GM12864 (cell line): ENCODE data around the gene PDE8A.

Experiments
- DNase-seq: peaks from one replicate; pipeline ENCODE4 v3.0.0-alpha.2; 2011; ENCODE audit warnings: low read depth
- H3K4me3 ChIP-seq: 2 replicates; pipeline ENCODE4 v1.5.1; 2011; ENCODE audit warnings: mild to moderate bottlenecking, low read depth, low read length, control low read depth
- TF ChIP-seq, protein P1 (sequence below): IDR thresholded peaks from 2 replicates; pipeline ENCODE4 v1.5.1; 2011; ENCODE audit warnings: low read depth, mild to moderate bottlenecking, moderate library complexity, low read length, control low read depth, inconsistent platforms; ENCODE audit errors: missing control alignments

The PDE8A gene

DNA sequence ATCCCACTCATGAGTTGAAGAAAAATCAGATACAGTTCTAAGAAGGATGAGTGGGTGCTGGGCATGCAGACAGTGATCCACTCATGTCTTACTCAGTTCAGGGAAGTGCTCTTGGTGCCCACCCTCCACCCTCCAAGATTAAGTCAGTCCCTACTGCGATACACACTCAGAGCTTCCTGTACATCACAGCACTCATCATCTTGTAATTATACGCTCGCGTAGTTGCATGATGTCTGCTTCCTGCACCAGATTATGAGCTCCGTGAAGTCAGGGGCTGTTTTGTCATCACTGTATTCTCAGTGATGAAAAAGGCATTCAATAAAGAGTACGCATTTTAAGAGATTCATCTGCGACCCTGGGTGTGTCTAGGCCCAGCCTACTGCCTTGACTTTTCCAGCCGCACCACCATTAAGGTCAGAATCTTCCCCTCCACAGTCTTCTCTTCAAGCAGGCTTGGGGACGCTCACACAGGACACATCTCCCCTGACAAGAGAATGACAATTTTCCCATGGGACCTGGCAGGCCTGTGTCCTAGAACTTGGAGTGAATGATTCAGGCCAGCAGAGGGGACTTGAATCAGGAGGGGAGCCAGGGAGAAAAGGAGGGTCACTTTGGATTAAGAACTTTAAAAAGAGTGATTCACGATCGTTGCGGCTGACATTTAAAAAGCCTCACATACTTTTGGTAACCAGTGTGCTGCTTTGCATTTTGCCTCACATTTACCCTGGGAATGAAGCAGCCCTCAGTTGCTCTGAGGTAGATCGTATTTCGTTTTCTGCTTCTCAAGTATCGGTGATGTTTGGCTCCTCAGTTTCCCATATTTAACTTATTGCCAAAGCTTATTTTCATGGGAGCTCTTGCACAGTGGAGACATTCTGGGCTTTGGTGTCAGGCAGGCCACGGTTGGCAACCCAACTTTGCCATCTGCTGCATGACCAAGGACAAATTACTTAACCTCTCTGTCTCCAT, 7.9 kb upstream of the PDE8A start:
- H3K4me3 ChIP-seq: no peak overlapping the region
- no peak for DNase-seq
- TF ChIP-seq, protein P1, sequence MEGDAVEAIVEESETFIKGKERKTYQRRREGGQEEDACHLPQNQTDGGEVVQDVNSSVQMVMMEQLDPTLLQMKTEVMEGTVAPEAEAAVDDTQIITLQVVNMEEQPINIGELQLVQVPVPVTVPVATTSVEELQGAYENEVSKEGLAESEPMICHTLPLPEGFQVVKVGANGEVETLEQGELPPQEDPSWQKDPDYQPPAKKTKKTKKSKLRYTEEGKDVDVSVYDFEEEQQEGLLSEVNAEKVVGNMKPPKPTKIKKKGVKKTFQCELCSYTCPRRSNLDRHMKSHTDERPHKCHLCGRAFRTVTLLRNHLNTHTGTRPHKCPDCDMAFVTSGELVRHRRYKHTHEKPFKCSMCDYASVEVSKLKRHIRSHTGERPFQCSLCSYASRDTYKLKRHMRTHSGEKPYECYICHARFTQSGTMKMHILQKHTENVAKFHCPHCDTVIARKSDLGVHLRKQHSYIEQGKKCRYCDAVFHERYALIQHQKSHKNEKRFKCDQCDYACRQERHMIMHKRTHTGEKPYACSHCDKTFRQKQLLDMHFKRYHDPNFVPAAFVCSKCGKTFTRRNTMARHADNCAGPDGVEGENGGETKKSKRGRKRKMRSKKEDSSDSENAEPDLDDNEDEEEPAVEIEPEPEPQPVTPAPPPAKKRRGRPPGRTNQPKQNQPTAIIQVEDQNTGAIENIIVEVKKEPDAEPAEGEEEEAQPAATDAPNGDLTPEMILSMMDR: no peak

DNA sequence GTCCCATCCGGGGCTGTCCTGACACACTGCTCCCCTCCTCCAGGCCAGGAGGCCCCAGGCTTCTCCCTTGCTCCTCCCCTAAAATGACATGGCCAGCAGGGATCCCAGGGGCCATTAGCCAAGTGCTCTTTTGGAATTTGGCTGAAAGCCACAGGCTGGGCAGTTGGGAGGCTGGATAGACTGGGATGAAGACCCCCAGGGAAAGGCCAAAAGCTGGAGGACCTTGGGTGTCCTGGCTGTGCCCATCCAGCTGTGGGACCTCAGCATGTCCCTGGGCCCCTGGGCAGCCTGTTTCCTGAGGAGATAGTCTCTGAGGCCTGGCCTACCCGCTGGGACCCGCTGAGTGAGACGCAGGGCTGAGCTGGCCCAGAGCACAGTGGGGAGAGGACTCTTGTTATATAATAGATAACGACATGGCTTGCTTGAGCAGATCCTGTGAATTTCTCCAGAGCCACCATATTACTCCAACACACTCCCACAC, 5.7 kb upstream of the PDE8A start:
- H3K4me3 ChIP-seq: no peak overlapping the region
- no peak for DNase-seq
- TF ChIP-seq, protein P1: no peak

DNA sequence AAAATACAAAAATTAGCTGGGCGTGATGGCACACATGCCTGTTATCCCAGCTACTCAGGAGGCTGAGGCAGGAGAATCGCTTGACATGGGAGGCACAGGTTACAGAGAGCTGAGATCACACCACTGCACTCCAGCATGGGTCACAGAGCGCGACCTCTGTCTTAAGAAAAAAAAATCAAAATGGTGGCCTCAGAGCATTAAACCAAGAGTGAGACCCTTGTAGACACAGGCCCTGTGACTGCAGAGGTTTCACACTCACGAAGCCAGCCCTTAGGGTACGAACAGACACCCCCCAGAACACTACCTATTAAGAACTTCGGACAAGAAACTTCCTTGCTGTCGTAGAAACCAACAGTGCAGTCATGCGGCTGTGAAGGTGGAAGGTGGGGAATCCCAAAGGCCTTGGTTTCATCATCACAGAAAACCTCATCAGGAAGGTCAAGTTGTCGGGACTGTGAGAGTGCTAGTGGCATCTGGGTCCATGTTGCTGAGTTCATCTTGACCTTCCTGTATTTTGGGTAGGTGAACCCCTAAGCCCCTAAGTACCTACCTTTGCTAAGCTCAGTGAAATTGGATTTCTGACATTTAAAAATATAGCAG, 4.8 kb upstream of the PDE8A start:
- DNase-seq: no peak
- TF ChIP-seq, protein P1: no peak
- no peak overlapping the region for H3K4me3 ChIP-seq

DNA sequence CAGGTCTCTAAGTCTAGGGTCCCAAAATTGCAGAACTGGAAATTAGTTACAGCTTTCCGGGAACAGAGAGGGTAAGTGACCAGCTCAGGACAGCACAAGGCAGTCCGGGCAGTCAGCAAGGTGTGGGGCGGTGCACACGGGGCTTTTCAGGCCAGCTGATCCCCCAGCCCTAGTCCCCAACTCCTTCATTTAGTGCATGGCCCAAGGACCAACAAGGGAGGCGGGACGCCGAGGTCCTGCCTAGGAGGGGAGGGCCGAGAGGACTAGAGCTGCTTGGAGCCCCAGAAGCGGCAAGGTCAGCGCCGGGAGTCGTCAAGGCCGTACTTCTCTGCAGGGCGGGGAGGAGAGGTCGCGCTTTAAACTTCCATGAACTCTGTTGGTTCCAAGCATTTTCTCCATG, 2.0 kb upstream of the PDE8A start:
- no peak for DNase-seq
- TF ChIP-seq, protein P1: no peak
- no peak overlapping the region; the same call in 1 of the 2 replicates for H3K4me3 ChIP-seq

DNA sequence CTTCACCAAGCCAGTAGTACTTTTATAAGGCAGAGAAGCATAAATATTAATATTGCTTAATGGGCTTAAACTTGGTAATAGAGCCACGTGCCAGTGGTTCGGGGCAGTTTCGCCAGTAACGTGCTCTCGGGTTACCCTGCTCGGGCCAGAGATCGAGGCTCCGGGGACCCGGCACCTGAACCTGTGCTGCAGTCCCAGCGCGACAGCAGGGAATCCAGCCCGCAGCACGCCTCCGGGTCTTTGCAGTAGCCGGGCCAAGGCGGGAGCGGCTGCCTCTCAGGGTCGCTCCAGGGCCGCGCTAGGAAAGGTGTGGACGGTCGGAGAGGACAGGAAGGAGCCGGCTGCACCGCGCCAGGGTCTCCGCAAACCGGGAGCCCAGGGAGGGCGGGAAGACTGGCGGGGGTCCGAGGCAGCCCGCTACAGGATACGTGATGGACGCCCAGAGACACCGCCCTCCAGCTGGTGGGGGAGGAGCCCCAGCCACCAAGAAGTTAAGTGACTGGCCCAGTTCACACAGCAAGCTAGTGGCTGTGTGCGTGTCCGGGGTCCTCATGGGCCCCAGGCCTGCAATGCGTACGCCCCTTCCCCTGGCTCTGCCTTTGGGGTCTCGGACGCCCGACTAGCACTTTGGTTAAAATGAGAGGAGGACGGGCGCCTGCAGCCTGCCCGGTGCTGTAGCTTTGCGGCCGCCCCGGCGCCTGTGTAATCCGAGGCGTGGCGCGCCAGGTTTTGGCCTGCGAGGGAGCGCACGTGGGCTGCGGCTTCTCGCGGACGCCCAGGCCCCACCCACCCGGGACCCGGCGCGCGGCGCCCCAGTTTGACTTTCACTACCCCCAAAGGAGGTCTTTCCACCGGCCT, 1.2 kb upstream of the PDE8A start:
- peak; percentile 52 for DNase-seq
- TF ChIP-seq, protein P1: no peak

DNA sequence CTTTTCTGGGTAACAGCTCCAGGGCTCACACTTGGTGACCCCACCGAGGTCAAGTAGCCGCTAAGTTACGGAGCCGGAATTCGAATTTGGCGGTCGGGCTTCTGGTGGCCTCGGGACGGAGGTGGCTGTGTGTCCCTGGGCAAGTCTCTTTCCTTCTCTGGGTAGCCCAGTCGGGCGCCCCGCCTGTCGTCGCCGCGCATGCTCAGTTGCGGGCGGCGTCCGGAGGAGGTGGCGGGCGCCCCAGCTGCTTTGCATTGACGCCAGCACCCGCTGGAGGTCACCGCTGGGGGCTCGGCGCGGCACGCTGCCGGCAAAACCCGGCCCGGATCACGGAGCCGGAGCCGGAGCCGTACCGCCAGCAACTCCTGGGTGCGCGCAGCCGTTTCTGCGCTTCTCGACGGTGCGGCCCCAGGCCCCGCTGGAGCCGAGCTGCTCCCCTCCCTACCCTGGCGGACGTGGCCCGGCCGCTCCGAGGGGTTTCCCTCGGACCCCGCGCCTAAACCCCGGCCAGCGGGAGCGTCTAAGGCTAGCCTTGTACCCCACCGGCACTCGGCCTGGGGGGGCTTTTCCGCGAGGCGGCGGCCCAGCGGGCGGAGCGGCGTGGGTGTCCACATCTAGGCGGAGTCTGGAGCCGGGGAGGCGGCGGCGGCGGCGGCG, 474 bp upstream of the PDE8A start:
- DNase-seq: peak; percentile 88
- TF ChIP-seq, protein P1: no peak
- peak overlapping the region; percentile 95 for H3K4me3 ChIP-seq

More for the DNA sequence above, 1.2 kb upstream of the PDE8A start:
- H3K4me3 ChIP-seq: peak overlapping the region; percentile 95
